ENCODE results near the gene CD69.

Gene CD69

DNA sequence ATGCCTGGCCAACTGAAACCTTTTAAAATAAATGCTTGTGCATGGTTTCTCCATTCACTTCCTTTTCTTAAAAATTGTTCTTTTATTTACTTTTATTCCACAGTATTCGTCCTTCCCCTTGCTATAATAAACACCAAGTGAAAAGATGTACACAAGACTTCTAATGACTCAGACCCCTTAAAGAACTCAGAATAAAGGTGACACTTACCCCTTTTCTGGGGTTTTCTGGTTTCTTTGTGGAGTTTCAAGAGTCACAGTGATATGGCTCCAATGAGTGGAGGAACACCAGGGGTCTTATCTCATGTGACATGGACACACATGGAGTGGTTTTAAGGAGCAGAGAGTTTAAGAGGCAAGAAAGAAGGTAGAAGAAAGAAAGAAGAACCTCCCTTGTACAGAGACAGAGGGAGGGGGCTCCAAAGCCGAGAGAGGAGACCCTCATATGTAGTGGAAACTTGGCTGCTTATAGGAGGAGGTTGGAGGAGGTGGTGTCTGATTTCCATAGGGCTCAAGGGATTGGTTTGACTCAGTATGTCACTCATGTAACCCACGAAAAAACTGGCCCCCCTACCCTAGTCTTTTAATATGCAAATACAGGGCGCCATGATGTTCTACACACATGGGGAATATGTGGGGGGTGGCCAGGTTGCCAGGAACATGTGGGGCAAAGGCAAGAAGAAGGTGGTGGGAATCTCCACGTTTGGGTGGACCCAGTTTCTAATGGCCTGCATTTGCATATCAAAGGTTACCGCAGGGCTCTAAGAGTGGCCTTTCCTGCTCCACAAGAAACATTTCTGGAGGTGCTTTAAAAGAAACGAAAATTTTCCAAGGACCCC lies 22.1 kb upstream of the CD69 start:
- in situ Hi-C loops (cut with MboI; ENCODE audit: low sequenced_read_pairs) = no loop called here

- in situ Hi-C loops (cut with MboI; ENCODE audit: low sequenced_read_pairs) = no loop called here
Observed at GRCh38 chr12:9781360-9781759, 20.7 kb upstream of the CD69 start.

DNA sequence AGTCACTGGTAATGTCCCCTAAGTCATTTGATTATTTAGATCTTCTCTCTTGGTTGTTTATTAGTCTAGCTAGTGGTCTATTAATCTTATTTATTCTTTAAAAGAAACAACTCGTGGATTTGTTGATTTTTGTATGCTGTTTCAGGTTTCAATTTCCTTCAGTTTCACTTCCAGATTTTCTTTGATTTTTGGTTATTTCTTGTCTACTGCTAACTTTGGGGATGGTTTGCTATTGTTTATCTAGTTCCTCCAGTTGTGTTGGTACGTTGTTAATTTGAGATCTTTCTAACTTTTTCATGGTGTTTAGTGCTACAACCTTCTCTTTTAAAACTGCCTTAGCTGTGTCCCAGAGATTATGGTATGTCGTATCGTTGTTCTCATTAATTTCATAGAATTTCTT lies 18.5 kb upstream of the CD69 start:
- in situ Hi-C loops (cut with MboI; ENCODE audit: low sequenced_read_pairs) = no loop called here

DNA sequence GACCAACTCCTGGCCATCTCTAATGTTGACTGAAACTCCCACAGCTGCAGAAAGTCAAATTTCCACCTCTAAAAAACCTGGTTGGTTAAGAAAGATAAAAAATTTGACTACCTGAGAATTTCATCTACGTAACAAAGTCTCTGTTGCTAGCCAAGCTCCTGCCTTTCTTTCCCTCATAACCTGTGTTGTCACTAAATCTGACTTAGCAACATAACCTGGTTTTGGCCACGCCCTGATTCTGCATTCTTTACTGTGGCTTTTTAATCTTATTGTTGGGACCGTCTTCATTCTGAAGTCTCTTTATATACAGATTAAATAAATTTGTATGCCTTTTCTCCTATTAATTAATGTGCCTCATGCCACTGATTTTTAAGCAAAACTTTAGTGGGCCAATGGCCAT lies 16.1 kb upstream of the CD69 start:
- in situ Hi-C loops (cut with MboI; ENCODE audit: low sequenced_read_pairs) = no loop called here

DNA sequence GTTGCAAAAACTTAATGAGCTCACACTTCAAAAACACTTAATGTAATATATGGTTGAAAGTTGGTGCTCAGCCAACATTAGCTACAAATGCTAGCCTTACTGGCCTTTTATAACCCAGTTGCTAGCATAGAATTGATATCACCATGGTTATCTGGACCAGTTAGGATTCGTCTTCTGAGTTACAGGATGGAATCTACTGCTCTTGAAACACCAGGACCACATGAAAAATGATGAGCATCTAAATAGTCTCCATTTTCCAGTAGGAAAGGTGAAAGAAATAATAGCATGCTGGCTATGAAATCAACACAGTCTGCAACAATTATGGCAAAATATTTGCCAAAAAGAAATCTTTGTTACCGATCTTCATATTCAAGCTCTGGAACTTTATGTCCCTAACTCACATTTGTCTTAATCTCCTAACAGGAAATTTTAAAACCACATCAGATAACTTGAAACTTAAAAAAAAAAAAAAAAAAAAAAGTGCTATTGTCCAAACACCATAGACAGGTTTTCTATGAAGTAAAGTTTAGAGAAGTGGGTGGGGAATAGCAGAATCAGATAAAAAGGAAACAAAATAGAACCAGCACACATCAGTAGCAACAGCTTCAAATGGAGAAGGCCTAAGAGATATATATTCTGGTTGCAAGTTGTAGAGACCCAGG lies 12.6 kb upstream of the CD69 start:
- in situ Hi-C loops (cut with MboI; ENCODE audit: low sequenced_read_pairs) = no loop called here

GRCh38 chr12:9763025-9763424 lies 2.3 kb upstream of the CD69 start:
- in situ Hi-C loops (cut with MboI; ENCODE audit: low sequenced_read_pairs) = no loop called here

DNA sequence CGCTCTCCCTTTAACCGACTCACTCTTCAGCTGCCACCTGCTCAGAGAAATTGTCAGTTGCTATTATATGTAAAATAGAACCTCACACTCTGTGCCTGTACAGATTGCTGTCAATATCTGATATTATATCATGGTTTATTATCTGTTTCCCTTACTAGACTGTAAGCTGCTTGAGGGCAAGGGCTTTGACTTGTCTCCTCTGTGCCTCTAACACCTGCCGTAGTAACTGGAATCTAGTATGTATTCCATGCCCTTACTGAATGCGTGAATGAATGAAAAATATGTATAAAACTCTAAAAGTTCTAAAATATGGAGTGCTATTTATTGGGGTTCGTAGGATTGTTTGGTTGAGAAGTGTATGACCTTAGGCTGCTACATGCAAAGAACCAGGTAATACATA lies 1.7 kb upstream of the CD69 start:
- in situ Hi-C loops (cut with MboI; ENCODE audit: low sequenced_read_pairs) = no loop called here

- in situ Hi-C loops (cut with MboI; ENCODE audit: low sequenced_read_pairs) = no loop called here
Observed at GRCh38 chr12:9761419-9761781, 699 bp upstream of the CD69 start.

DNA sequence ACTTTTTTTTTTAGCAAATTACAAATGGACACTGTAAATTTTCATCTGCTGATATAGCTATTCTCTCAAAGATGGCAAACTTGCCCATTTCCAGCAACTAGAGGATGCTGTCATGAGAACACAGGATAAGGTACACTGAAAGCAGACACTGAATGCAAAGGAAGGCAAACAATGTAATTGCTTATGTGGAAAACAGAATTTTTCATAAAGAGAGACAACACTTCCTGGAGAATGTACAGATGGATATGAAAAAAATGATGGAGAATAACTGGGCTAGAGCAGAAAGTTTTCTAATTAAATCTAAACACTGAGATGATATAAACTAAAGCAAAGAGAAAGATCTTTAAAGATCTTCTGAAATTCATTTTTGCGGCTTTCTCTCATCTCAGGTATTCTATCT lies 581 bp downstream of the CD69 start:
- in situ Hi-C loops (cut with MboI; ENCODE audit: low sequenced_read_pairs) = no loop called here

DNA sequence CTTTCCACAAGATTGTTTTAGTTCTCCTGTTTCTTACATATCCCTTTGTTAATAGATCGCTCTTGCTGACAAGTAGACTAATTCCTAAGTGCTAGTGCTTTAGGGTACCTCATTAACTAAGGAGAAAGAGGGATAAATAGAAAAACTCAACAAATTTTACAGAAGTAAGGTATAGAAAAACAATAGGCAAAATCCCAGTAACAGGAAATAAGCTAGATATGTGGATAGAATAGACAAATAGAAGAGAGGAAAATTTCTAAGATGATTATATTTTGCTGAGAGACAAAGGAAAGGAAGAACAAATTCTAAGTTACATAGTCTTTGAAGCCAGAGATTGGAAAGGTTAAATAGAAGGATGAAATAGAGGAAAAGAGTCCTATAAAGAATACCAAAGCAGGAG lies 1.0 kb downstream of the CD69 start:
- in situ Hi-C loops (cut with MboI; ENCODE audit: low sequenced_read_pairs) = no loop called here

DNA sequence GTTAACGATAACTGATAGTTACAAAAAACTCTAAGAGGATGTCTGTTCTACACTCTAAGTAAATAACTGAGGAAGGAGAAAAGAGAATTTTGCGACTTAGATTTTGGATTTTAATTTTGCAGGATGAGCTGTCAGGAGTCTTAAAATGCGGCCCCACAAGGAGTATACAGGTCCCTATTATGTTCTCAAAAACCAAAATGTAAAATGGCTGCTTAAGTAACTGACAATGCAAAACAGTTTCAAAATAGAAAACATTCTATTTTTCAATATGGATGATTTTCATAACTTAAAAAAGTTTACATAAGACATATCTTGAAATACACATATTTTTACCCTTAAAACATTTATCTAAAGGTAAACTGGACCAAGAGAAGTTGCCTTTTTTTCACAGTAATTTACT lies 2.6 kb downstream of the CD69 start:
- in situ Hi-C loops (cut with MboI; ENCODE audit: low sequenced_read_pairs) = no loop called here

- in situ Hi-C loops (cut with MboI; ENCODE audit: low sequenced_read_pairs) = no loop called here
Observed at GRCh38 chr12:9757433-9758025, 3.2 kb downstream of the CD69 start.

GRCh38 chr12:9756706-9757105 lies 4.0 kb downstream of the CD69 start:
- in situ Hi-C loops (cut with MboI; ENCODE audit: low sequenced_read_pairs) = no loop called here

- in situ Hi-C loops (cut with MboI; ENCODE audit: low sequenced_read_pairs) = no loop called here
Observed at GRCh38 chr12:9756170-9756569, 4.5 kb downstream of the CD69 start.

GRCh38 chr12:9755567-9755966 lies 5.1 kb downstream of the CD69 start:
- in situ Hi-C loops (cut with MboI; ENCODE audit: low sequenced_read_pairs) = no loop called here

DNA sequence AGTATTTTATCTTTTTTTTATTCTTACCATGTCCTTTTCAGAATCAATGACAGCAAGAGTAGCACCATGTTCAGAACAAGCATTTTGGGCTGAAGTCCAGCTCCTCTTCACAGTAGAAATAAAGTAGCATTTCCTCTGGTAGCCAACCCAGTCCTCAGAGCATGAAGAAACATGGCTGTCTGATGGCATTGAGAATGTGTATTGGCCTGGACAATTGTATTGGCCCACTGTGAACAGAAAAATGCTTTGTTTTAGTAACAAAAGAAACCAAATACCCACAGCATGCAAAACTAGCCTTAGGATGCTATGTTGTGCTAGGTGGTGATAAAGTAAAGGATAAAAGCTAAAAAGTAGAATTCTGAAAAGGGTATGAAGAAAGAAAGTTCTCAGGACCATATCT lies 5.7 kb downstream of the CD69 start:
- in situ Hi-C loops (cut with MboI; ENCODE audit: low sequenced_read_pairs) = no loop called here

DNA sequence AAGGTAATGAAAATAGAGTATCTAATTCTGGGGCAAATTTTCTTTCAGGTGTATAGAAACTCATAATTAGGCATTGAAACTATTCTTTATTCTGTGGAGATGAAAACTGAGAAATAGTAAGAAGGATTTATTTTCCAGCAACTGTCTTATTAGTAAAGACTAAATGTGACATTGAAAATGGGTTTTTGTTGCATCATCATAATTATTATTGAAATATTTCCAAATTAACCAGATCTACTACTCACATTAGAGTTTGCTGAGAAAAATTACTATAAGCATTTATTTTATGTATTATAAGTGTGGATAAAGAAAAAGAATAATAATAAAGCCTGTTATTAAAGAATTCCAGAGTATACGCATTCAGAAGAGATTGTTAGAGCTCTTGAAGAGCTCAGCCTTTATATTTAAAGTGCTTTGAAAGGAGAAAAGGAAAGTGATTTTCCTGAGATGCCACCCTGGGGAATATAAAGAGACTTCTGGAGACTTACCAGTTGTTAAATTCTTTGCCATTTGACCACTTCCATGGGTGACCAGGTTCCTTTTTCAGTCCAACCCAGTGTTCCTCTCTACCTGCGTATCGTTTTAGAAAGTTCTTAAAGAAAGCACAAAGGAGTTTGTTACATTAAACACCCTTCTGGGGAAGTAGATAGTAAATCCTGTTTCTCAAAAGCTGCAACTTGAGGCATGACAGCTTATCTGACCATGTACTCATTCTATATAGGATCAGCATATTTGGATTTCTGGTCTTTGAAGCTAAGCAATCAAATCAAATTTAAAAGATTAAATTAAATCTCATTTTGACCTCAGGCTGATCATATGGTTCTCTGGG lies 6.4 kb downstream of the CD69 start:
- in situ Hi-C loops (cut with MboI; ENCODE audit: low sequenced_read_pairs) = no loop called here

- in situ Hi-C loops (cut with MboI; ENCODE audit: low sequenced_read_pairs) = no loop called here
Observed at GRCh38 chr12:9753498-9753897, 7.2 kb downstream of the CD69 start.

DNA sequence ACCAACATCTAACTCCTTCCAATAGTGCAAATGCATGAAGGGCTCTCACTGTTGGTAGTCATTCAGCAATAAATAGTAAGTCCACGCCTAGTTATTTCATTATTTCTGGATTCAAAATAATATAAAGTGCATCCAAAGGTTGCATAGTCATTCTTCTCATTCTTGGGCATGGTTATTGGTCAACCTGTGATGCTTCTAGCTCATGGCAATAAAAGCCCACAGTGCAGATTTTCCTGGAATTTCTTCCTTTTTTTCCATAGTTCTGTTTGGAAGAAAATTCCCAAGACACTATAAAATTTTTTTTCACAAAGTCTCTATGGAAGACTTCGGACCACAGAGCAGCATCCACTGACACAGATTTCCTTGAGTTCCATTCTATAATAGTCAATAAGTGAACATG lies 7.6 kb downstream of the CD69 start:
- in situ Hi-C loops (cut with MboI; ENCODE audit: low sequenced_read_pairs) = no loop called here

- in situ Hi-C loops (cut with MboI; ENCODE audit: low sequenced_read_pairs) = no loop called here
Observed at GRCh38 chr12:9752145-9752933, 8.4 kb downstream of the CD69 start.

Data from HL-60/S4 treated with phorbol 12-myristate 13-acetate at 8.2 ng/mL for 4 days and 3 days (cell line).